ENCODE data around the gene APOL1.
"Not testable (repeated sequence)": the region's sequence is repeated elsewhere in the genome, so short reads cannot be mapped to it uniquely, and the experiment has no call there.

Gene APOL1

GRCh38 chr22:36243986-36244385, 8.9 kb upstream of the APOL1 start:
- Histone ChIP-seq H3K27me3 (ENCODE audit: control insufficient read depth in 1 of 2, insufficient read depth in 2 of 2, low read length in 2 of 2) (no peaks in the 10 kb centered on the region), H3K9ac (ENCODE audit: low read depth in 1 of 2, low read length in 2 of 2) (no peak overlapping the region), H3K9me3 (ENCODE audit: control insufficient read depth in 1 of 2, low read length in 2 of 2) (no peaks in the 10 kb centered on the region), H3K27ac (ENCODE audit: low read depth, low read length) (no peak overlapping the region), H3K4me1 (ENCODE audit: control insufficient read depth in 1 of 2, insufficient read depth in 2 of 2, low read length in 2 of 2) (peaks cover 5% of the 10 kb centered on the region in 2 donors), H3K4me3 (ENCODE audit: low read depth in 1 of 2, low read length in 2 of 2) (no peak overlapping the region), H3K36me3 (ENCODE audit: control insufficient read depth in 1 of 2, insufficient read depth in 2 of 2, low read length in 2 of 2) (no peaks in the 10 kb centered on the region)

- Histone ChIP-seq H3K9me3 (ENCODE audit: control insufficient read depth in 1 of 2, low read length in 2 of 2) (no peaks in the 10 kb centered on the region), H3K4me1 (ENCODE audit: control insufficient read depth in 1 of 2, insufficient read depth in 2 of 2, low read length in 2 of 2) (peaks cover 2% of the 10 kb centered on the region in 2 donors), H3K27ac (ENCODE audit: low read depth, low read length) (no peak overlapping the region), H3K27me3 (ENCODE audit: control insufficient read depth in 1 of 2, insufficient read depth in 2 of 2, low read length in 2 of 2) (no peaks in the 10 kb centered on the region), H3K4me3 (ENCODE audit: low read depth in 1 of 2, low read length in 2 of 2) (no peak overlapping the region), H3K36me3 (ENCODE audit: control insufficient read depth in 1 of 2, insufficient read depth in 2 of 2, low read length in 2 of 2) (no peaks in the 10 kb centered on the region), H3K9ac (ENCODE audit: low read depth in 1 of 2, low read length in 2 of 2) (no peak overlapping the region)
Measured at GRCh38 chr22:36244522-36245391, 8.2 kb upstream of the APOL1 start.

- Histone ChIP-seq H3K9ac (ENCODE audit: low read depth in 1 of 2, low read length in 2 of 2) (no peak overlapping the region), H3K9me3 (ENCODE audit: control insufficient read depth in 1 of 2, low read length in 2 of 2) (no peaks in the 10 kb centered on the region), H3K36me3 (ENCODE audit: control insufficient read depth in 1 of 2, insufficient read depth in 2 of 2, low read length in 2 of 2) (no peaks in the 10 kb centered on the region), H3K27ac (ENCODE audit: low read depth, low read length) (no peak overlapping the region), H3K27me3 (ENCODE audit: control insufficient read depth in 1 of 2, insufficient read depth in 2 of 2, low read length in 2 of 2) (no peaks in the 10 kb centered on the region), H3K4me1 (ENCODE audit: control insufficient read depth in 1 of 2, insufficient read depth in 2 of 2, low read length in 2 of 2) (no peaks in the 10 kb centered on the region), H3K4me3 (ENCODE audit: low read depth in 1 of 2, low read length in 2 of 2) (no peak overlapping the region)
Measured at GRCh38 chr22:36245805-36246356, 7.1 kb upstream of the APOL1 start.

DNA sequence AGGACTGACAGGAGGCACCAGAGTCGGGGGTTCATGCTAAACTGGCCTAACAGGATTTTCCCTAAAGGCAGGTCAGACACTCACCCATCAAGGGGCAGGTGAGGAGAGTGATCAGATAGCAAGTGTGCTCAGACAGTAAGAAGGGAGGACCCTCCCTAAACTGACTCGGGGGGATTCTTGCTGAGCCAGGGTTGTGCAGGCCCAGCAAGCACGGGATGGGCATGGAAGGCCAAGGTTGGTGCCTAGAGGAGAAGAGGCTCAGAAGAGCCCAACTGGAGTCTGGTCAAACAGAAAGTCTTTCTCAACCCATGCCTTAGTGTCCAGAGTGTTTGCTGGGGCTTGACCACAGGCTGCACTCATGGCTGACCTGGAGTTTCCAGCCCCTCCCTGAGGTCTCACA, 6.2 kb upstream of the APOL1 start:
- Histone ChIP-seq H3K27me3 (ENCODE audit: control insufficient read depth in 1 of 2, insufficient read depth in 2 of 2, low read length in 2 of 2) (no peaks in the 10 kb centered on the region), H3K27ac (ENCODE audit: low read depth, low read length) (no peak overlapping the region)

DNA sequence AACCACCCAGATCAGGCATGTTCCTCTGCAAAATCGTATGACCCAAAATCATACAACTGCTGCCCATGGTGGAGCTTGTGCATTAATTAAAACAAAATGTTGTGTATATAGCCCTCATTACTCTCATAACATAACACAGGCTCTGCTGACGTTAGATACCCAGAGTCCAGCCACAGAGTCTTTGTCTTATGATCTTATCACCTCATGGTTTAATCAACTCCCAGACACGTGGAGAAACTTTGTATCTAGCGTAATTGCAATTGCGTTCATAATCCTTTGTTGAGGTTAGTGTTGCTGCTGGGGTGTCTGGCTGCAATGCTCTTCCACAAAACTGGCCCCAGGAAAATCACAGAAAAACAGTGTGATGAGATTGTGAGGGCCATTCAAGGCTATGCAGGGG, 5.0 kb upstream of the APOL1 start:
- no peak overlapping the region for H3K27ac ChIP-seq (ENCODE audit: low read depth, low read length)
- H3K9ac ChIP-seq (ENCODE audit: low read depth in 1 of 2, low read length in 2 of 2), result no peak overlapping the region
- H3K36me3 ChIP-seq (ENCODE audit: control insufficient read depth in 1 of 2, insufficient read depth in 2 of 2, low read length in 2 of 2), result no peaks in the 10 kb centered on the region
- no peak overlapping the region for H3K4me3 ChIP-seq (ENCODE audit: low read depth in 1 of 2, low read length in 2 of 2)
- H3K27me3 ChIP-seq (ENCODE audit: control insufficient read depth in 1 of 2, insufficient read depth in 2 of 2, low read length in 2 of 2), result no peaks in the 10 kb centered on the region
- H3K9me3 ChIP-seq (ENCODE audit: control insufficient read depth in 1 of 2, low read length in 2 of 2), result no peaks in the 10 kb centered on the region
- H3K4me1 ChIP-seq (ENCODE audit: control insufficient read depth in 1 of 2, insufficient read depth in 2 of 2, low read length in 2 of 2), result peaks cover 3 to 4% of the 10 kb centered on the region in 2 donors

More for the DNA sequence above, 6.2 kb upstream of the APOL1 start:
- Histone ChIP-seq H3K9me3 (ENCODE audit: control insufficient read depth in 1 of 2, low read length in 2 of 2) (no peaks in the 10 kb centered on the region), H3K36me3 (ENCODE audit: control insufficient read depth in 1 of 2, insufficient read depth in 2 of 2, low read length in 2 of 2) (no peaks in the 10 kb centered on the region), H3K9ac (ENCODE audit: low read depth in 1 of 2, low read length in 2 of 2) (no peak overlapping the region), H3K4me3 (ENCODE audit: low read depth in 1 of 2, low read length in 2 of 2) (no peak overlapping the region), H3K4me1 (ENCODE audit: control insufficient read depth in 1 of 2, insufficient read depth in 2 of 2, low read length in 2 of 2) (no peaks in the 10 kb centered on the region)

DNA sequence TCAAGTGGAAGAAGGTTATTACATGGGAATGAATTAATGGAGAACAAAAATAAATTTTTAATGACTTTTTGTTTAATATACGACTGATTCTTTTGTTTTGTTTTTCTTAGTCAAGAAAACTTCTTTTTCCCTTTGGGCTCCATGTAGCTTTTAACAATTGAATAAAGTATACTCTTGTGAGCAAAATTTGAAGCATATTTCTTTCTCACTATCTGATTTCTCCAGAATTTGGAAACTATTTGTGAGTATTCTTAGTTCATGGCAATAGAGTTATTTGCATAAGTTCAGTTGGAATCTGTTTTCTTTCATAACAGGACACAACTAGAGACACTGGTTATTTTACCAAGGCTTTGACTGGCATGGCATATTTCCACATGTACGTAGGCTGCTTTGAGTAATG, 3.8 kb upstream of the APOL1 start:
- Histone ChIP-seq H3K9ac (ENCODE audit: low read depth in 1 of 2, low read length in 2 of 2) (no peak overlapping the region), H3K4me1 (ENCODE audit: control insufficient read depth in 1 of 2, insufficient read depth in 2 of 2, low read length in 2 of 2) (peaks cover 13% of the 10 kb centered on the region in 2 donors), H3K9me3 (ENCODE audit: control insufficient read depth in 1 of 2, low read length in 2 of 2) (no peaks in the 10 kb centered on the region), H3K36me3 (ENCODE audit: control insufficient read depth in 1 of 2, insufficient read depth in 2 of 2, low read length in 2 of 2) (no peaks in the 10 kb centered on the region), H3K27ac (ENCODE audit: low read depth, low read length) (no peak overlapping the region), H3K27me3 (ENCODE audit: control insufficient read depth in 1 of 2, insufficient read depth in 2 of 2, low read length in 2 of 2) (no peaks in the 10 kb centered on the region), H3K4me3 (ENCODE audit: low read depth in 1 of 2, low read length in 2 of 2) (no peak overlapping the region)

DNA sequence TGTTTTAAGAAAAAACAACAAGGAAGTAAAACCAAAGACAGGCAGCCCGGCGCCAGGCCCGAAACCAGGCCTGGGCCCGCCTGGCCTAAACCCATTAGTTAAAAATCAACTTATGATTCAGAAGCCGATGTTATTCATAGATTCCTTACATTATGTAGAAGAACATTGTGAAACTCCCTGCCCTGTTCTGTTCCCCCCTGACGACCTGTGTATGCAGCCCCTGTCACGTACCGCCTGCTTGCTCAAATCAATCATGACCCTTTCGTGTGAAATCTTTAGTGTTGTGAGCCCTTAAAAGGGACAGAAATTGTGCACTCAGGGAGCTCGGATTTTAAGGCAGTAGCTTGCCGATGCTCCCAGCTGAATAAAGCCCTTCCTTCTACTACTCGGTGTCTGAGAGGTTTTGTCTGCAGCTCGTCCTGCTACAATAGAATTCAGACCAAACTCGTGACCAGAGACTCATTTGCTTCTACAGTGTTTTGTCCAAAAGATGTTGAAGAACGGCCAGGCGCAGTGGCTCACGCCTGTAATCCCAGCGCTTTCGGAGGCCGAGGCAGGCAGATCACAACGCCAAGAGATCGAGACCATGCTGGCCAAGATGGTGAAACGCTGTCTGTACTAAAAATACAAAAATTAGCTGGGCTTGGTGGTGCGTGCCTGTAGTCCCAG, 2.5 kb upstream of the APOL1 start:
- not testable (repeated sequence) for H3K4me3 ChIP-seq (ENCODE audit: low read depth in 1 of 2, low read length in 2 of 2); H3K36me3 ChIP-seq (ENCODE audit: control insufficient read depth in 1 of 2, insufficient read depth in 2 of 2, low read length in 2 of 2); H3K27ac ChIP-seq (ENCODE audit: low read depth, low read length); H3K9ac ChIP-seq (ENCODE audit: low read depth in 1 of 2, low read length in 2 of 2); H3K9me3 ChIP-seq (ENCODE audit: control insufficient read depth in 1 of 2, low read length in 2 of 2); H3K27me3 ChIP-seq (ENCODE audit: control insufficient read depth in 1 of 2, insufficient read depth in 2 of 2, low read length in 2 of 2)
- H3K4me1 ChIP-seq (ENCODE audit: control insufficient read depth in 1 of 2, insufficient read depth in 2 of 2, low read length in 2 of 2), result peaks cover 20 to 23% of the 10 kb centered on the region in 2 donors

DNA sequence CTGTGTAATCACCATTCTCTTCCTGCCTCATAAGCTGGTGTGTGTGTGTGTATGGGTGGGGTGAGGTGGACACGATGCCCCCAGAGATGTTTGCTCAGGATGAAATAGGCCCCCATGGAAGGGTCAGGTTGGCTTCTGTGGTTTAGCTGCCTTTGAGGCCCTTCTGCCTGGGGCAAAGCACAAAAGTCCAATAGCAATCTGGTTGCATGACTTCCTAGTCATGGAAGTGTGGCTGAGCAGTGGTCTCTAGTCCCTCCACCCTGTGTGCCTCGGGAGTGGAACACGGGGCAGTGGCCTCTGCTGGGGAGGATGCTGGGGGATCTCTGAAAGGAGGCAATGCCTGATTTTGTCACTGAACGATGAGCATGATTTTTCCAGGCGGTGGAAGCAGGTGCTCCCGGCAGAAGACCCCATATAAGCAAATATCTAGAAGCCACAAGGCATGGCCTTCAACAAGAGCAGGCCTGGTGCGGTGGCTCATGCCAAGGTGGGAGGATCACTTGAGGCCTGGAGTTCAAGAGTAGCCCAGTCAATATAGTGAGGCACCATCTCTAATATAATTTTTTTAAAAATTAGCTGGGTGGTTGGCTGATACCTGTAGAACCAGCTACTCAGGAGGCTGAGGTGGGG, 839 bp upstream of the APOL1 start:
- H3K27me3 ChIP-seq (ENCODE audit: control insufficient read depth in 1 of 2, insufficient read depth in 2 of 2, low read length in 2 of 2); H3K9me3 ChIP-seq (ENCODE audit: control insufficient read depth in 1 of 2, low read length in 2 of 2); H3K36me3 ChIP-seq (ENCODE audit: control insufficient read depth in 1 of 2, insufficient read depth in 2 of 2, low read length in 2 of 2); H3K9ac ChIP-seq (ENCODE audit: low read depth in 1 of 2, low read length in 2 of 2); H3K27ac ChIP-seq (ENCODE audit: low read depth, low read length); H3K4me3 ChIP-seq (ENCODE audit: low read depth in 1 of 2, low read length in 2 of 2): not testable (repeated sequence)
- peaks cover 20 to 23% of the 10 kb centered on the region in 2 donors for H3K4me1 ChIP-seq (ENCODE audit: control insufficient read depth in 1 of 2, insufficient read depth in 2 of 2, low read length in 2 of 2)

- Histone ChIP-seq H3K27ac (ENCODE audit: low read depth, low read length) (peak overlapping the region; percentile 6), H3K4me1 (ENCODE audit: control insufficient read depth in 1 of 2, insufficient read depth in 2 of 2, low read length in 2 of 2) (peaks cover 24 to 35% of the 10 kb centered on the region in 2 donors), H3K9ac (ENCODE audit: low read depth in 1 of 2, low read length in 2 of 2) (peak overlapping the region; percentile 44 to 67), H3K4me3 (ENCODE audit: low read depth in 1 of 2, low read length in 2 of 2) (peak overlapping the region; percentile 75 to 88), H3K9me3 (ENCODE audit: control insufficient read depth in 1 of 2, low read length in 2 of 2) (no peaks in the 10 kb centered on the region), H3K36me3 (ENCODE audit: control insufficient read depth in 1 of 2, insufficient read depth in 2 of 2, low read length in 2 of 2) (peaks cover 0 to 4% of the 10 kb centered on the region in 2 donors), H3K27me3 (ENCODE audit: control insufficient read depth in 1 of 2, insufficient read depth in 2 of 2, low read length in 2 of 2) (no peaks in the 10 kb centered on the region)
Measured at GRCh38 chr22:36253523-36254490, 874 bp downstream of the APOL1 start.
